ENCODE data around the gene CCDC137.
"Not testable (repeated sequence)": the region's sequence is repeated elsewhere in the genome, so short reads cannot be mapped to it uniquely, and the experiment has no call there.

Gene CCDC137

GRCh38 chr17:81666342-81667191 lies at the start of gene CCDC137, which contains the start of gene OXLD1:
CCDC137 (plus strand) TSS chr17:81666737; CDS start chr17:81666767, 30 bp downstream.
OXLD1 (minus strand) TSS chr17:81666605; CDS start chr17:81666577, 28 bp downstream.
- peak within 1 kb of the TSS; percentile 82 to 95 for H3K4me3 ChIP-seq (ENCODE audit: low read length in 2 of 2)
- H3K9me3 ChIP-seq (ENCODE audit: control insufficient read depth in 2 of 2, low read length in 2 of 2), result no peaks in the 10 kb centered on the region
- H3K27ac ChIP-seq (ENCODE audit: low read depth in 2 of 2, low read length in 2 of 2), result peak within 1 kb of the TSS; percentile 75 to 91
- no peaks in the 10 kb centered on the region for H3K27me3 ChIP-seq (ENCODE audit: control insufficient read depth in 2 of 2, insufficient read depth in 2 of 2, low read length in 2 of 2)
- peaks cover 10 to 12% of the 10 kb centered on the region in 2 donors for H3K4me1 ChIP-seq (ENCODE audit: control insufficient read depth in 2 of 2, insufficient read depth in 2 of 2, low read length in 2 of 2)
- peak within 1 kb of the TSS; percentile 90 to 92 for H3K9ac ChIP-seq (ENCODE audit: low read depth in 1 of 2, low read length in 2 of 2)
- peaks cover 12 to 16% of the 10 kb centered on the region in 2 donors for H3K36me3 ChIP-seq (ENCODE audit: control insufficient read depth in 2 of 2, insufficient read depth in 2 of 2, low read length in 2 of 2)

- Histone ChIP-seq H3K27ac (ENCODE audit: low read depth in 2 of 2, low read length in 2 of 2) (no peak overlapping the region), H3K4me1 (ENCODE audit: control insufficient read depth in 2 of 2, insufficient read depth in 2 of 2, low read length in 2 of 2) (no peaks in the 10 kb centered on the region), H3K36me3 (ENCODE audit: control insufficient read depth in 2 of 2, insufficient read depth in 2 of 2, low read length in 2 of 2) (peaks cover 37 to 53% of the 10 kb centered on the region in 2 donors), H3K9ac (ENCODE audit: low read depth in 1 of 2, low read length in 2 of 2) (no peak overlapping the region), H3K4me3 (ENCODE audit: low read length in 2 of 2) (no peak overlapping the region), H3K27me3 (ENCODE audit: control insufficient read depth in 2 of 2, insufficient read depth in 2 of 2, low read length in 2 of 2) (no peaks in the 10 kb centered on the region), H3K9me3 (ENCODE audit: control insufficient read depth in 2 of 2, low read length in 2 of 2) (no peaks in the 10 kb centered on the region)
Observed at GRCh38 chr17:81616877-81617276, 49.7 kb upstream of the CCDC137 start.

- H3K9ac ChIP-seq (ENCODE audit: low read depth in 1 of 2, low read length in 2 of 2); H3K4me1 ChIP-seq (ENCODE audit: control insufficient read depth in 2 of 2, insufficient read depth in 2 of 2, low read length in 2 of 2); H3K27ac ChIP-seq (ENCODE audit: low read depth in 2 of 2, low read length in 2 of 2); H3K9me3 ChIP-seq (ENCODE audit: control insufficient read depth in 2 of 2, low read length in 2 of 2); H3K4me3 ChIP-seq (ENCODE audit: low read length in 2 of 2); H3K27me3 ChIP-seq (ENCODE audit: control insufficient read depth in 2 of 2, insufficient read depth in 2 of 2, low read length in 2 of 2): not testable (repeated sequence)
- H3K36me3 ChIP-seq (ENCODE audit: control insufficient read depth in 2 of 2, insufficient read depth in 2 of 2, low read length in 2 of 2), result peaks cover 26 to 51% of the 10 kb centered on the region in 2 donors
Observed at GRCh38 chr17:81618307-81618706, 48.2 kb upstream of the CCDC137 start.

- Histone ChIP-seq H3K36me3 (ENCODE audit: control insufficient read depth in 2 of 2, insufficient read depth in 2 of 2, low read length in 2 of 2) (peaks cover 42 to 55% of the 10 kb centered on the region in 2 donors), H3K4me3 (ENCODE audit: low read length in 2 of 2) (no peak overlapping the region), H3K9ac (ENCODE audit: low read depth in 1 of 2, low read length in 2 of 2) (no peak overlapping the region), H3K27me3 (ENCODE audit: control insufficient read depth in 2 of 2, insufficient read depth in 2 of 2, low read length in 2 of 2) (no peaks in the 10 kb centered on the region), H3K4me1 (ENCODE audit: control insufficient read depth in 2 of 2, insufficient read depth in 2 of 2, low read length in 2 of 2) (no peaks in the 10 kb centered on the region), H3K27ac (ENCODE audit: low read depth in 2 of 2, low read length in 2 of 2) (no peak overlapping the region), H3K9me3 (ENCODE audit: control insufficient read depth in 2 of 2, low read length in 2 of 2) (no peaks in the 10 kb centered on the region)
Observed at GRCh38 chr17:81621494-81622130, 44.9 kb upstream of the CCDC137 start.

GRCh38 chr17:81630274-81630673 lies 36.3 kb upstream of the CCDC137 start:
- Histone ChIP-seq H3K9ac (ENCODE audit: low read depth in 1 of 2, low read length in 2 of 2) (no peak overlapping the region), H3K4me1 (ENCODE audit: control insufficient read depth in 2 of 2, insufficient read depth in 2 of 2, low read length in 2 of 2) (peaks cover under 1 to 2% of the 10 kb centered on the region in 2 donors)

GRCh38 chr17:81631482-81631881 lies 35.1 kb upstream of the CCDC137 start:
- H3K9me3 ChIP-seq (ENCODE audit: control insufficient read depth in 2 of 2, low read length in 2 of 2), result no peaks in the 10 kb centered on the region
- no peak overlapping the region for H3K9ac ChIP-seq (ENCODE audit: low read depth in 1 of 2, low read length in 2 of 2)
- H3K36me3 ChIP-seq (ENCODE audit: control insufficient read depth in 2 of 2, insufficient read depth in 2 of 2, low read length in 2 of 2), result peaks cover 12 to 18% of the 10 kb centered on the region in 2 donors
- peaks cover 10 to 11% of the 10 kb centered on the region in 2 donors for H3K4me1 ChIP-seq (ENCODE audit: control insufficient read depth in 2 of 2, insufficient read depth in 2 of 2, low read length in 2 of 2)
- no peak overlapping the region for H3K4me3 ChIP-seq (ENCODE audit: low read length in 2 of 2)
- H3K27me3 ChIP-seq (ENCODE audit: control insufficient read depth in 2 of 2, insufficient read depth in 2 of 2, low read length in 2 of 2), result no peaks in the 10 kb centered on the region
- no peak overlapping the region for H3K27ac ChIP-seq (ENCODE audit: low read depth in 2 of 2, low read length in 2 of 2)

More at GRCh38 chr17:81630274-81630673, 36.3 kb upstream of the CCDC137 start:
- no peaks in the 10 kb centered on the region for H3K9me3 ChIP-seq (ENCODE audit: control insufficient read depth in 2 of 2, low read length in 2 of 2)
- H3K36me3 ChIP-seq (ENCODE audit: control insufficient read depth in 2 of 2, insufficient read depth in 2 of 2, low read length in 2 of 2), result peaks cover 17 to 25% of the 10 kb centered on the region in 2 donors
- H3K27ac ChIP-seq (ENCODE audit: low read depth in 2 of 2, low read length in 2 of 2), result no peak overlapping the region
- H3K4me3 ChIP-seq (ENCODE audit: low read length in 2 of 2), result no peak overlapping the region
- no peaks in the 10 kb centered on the region for H3K27me3 ChIP-seq (ENCODE audit: control insufficient read depth in 2 of 2, insufficient read depth in 2 of 2, low read length in 2 of 2)

- Histone ChIP-seq H3K36me3 (ENCODE audit: control insufficient read depth in 2 of 2, insufficient read depth in 2 of 2, low read length in 2 of 2) (peaks cover 0 to 6% of the 10 kb centered on the region in 2 donors), H3K27me3 (ENCODE audit: control insufficient read depth in 2 of 2, insufficient read depth in 2 of 2, low read length in 2 of 2) (no peaks in the 10 kb centered on the region), H3K4me3 (ENCODE audit: low read length in 2 of 2) (peak overlapping the region; percentile 80 to 96), H3K9me3 (ENCODE audit: control insufficient read depth in 2 of 2, low read length in 2 of 2) (no peaks in the 10 kb centered on the region), H3K27ac (ENCODE audit: low read depth in 2 of 2, low read length in 2 of 2) (peak overlapping the region in 1 of 2 donors; percentile 4), H3K4me1 (ENCODE audit: control insufficient read depth in 2 of 2, insufficient read depth in 2 of 2, low read length in 2 of 2) (peaks cover 10 to 11% of the 10 kb centered on the region in 2 donors), H3K9ac (ENCODE audit: low read depth in 1 of 2, low read length in 2 of 2) (peak overlapping the region in 1 of 2 donors; percentile 76)
Observed at GRCh38 chr17:81635431-81635830, 31.1 kb upstream of the CCDC137 start.

- H3K9ac ChIP-seq (ENCODE audit: low read depth in 1 of 2, low read length in 2 of 2), result peak overlapping the region; percentile 76 to 84
- H3K4me3 ChIP-seq (ENCODE audit: low read length in 2 of 2), result peak overlapping the region; percentile 80 to 96
- peaks cover 10 to 11% of the 10 kb centered on the region in 2 donors for H3K4me1 ChIP-seq (ENCODE audit: control insufficient read depth in 2 of 2, insufficient read depth in 2 of 2, low read length in 2 of 2)
- peaks cover 0 to 6% of the 10 kb centered on the region in 2 donors for H3K36me3 ChIP-seq (ENCODE audit: control insufficient read depth in 2 of 2, insufficient read depth in 2 of 2, low read length in 2 of 2)
- peak overlapping the region; percentile 82 to 83 for H3K27ac ChIP-seq (ENCODE audit: low read depth in 2 of 2, low read length in 2 of 2)
- H3K9me3 ChIP-seq (ENCODE audit: control insufficient read depth in 2 of 2, low read length in 2 of 2), result no peaks in the 10 kb centered on the region
- no peaks in the 10 kb centered on the region for H3K27me3 ChIP-seq (ENCODE audit: control insufficient read depth in 2 of 2, insufficient read depth in 2 of 2, low read length in 2 of 2)
Observed at GRCh38 chr17:81635973-81636504, 30.5 kb upstream of the CCDC137 start.

GRCh38 chr17:81636505-81637288 lies 29.8 kb upstream of the CCDC137 start, which contains the start of the genes NPLOC4 and TSPAN10:
NPLOC4 (minus strand) TSS chr17:81637112; CDS start chr17:81636930, 182 bp downstream.
TSPAN10 (plus strand) TSS chr17:81637196; CDS start chr17:81642413, 5,217 bp downstream.
- H3K27ac ChIP-seq (ENCODE audit: low read depth in 2 of 2, low read length in 2 of 2), result peak within 1 kb of the TSS; percentile 82 to 83
- peak within 1 kb of the TSS; percentile 76 to 84 for H3K9ac ChIP-seq (ENCODE audit: low read depth in 1 of 2, low read length in 2 of 2)
- peak within 1 kb of the TSS; percentile 80 to 96 for H3K4me3 ChIP-seq (ENCODE audit: low read length in 2 of 2)
- peaks cover 0 to 4% of the 10 kb centered on the region in 2 donors for H3K36me3 ChIP-seq (ENCODE audit: control insufficient read depth in 2 of 2, insufficient read depth in 2 of 2, low read length in 2 of 2)
- peaks cover 10 to 11% of the 10 kb centered on the region in 2 donors for H3K4me1 ChIP-seq (ENCODE audit: control insufficient read depth in 2 of 2, insufficient read depth in 2 of 2, low read length in 2 of 2)
- H3K9me3 ChIP-seq (ENCODE audit: control insufficient read depth in 2 of 2, low read length in 2 of 2), result no peaks in the 10 kb centered on the region
- H3K27me3 ChIP-seq (ENCODE audit: control insufficient read depth in 2 of 2, insufficient read depth in 2 of 2, low read length in 2 of 2), result no peaks in the 10 kb centered on the region

All from mucosa of rectum (tissue), 2 donors.